Stimulated activated naive CD8-positive, alpha-beta T cell treated with anti-CD3 and anti-CD28 coated beads, Interleukin-15, Interleukin-2, amounts not matched to agents 100 ng/mL and 50 ng/mL, for 24 hours (primary cell): Measurements from ENCODE around the gene FRYL.

Experiments used
- H3K27ac Mint-ChIP-seq: one replicate; pipeline ENCODE4 v1.8.0; 2021; ENCODE audit warnings: mild to moderate bottlenecking, mixed read lengths
- H3K27me3 Mint-ChIP-seq: one replicate; pipeline ENCODE4 v1.8.0; 2021; ENCODE audit warnings: mixed read lengths
- H3K36me3 Mint-ChIP-seq: one replicate; pipeline ENCODE4 v1.8.0; 2021; ENCODE audit warnings: low read depth, mixed read lengths
- H3K4me1 Mint-ChIP-seq: one replicate; pipeline ENCODE4 v1.8.0; 2021; ENCODE audit warnings: low read depth, mixed read lengths
- H3K4me3 Mint-ChIP-seq: one replicate; pipeline ENCODE4 v1.8.0; 2021; ENCODE audit warnings: mild to moderate bottlenecking, mixed read lengths
- H3K9me3 Mint-ChIP-seq: one replicate; pipeline ENCODE4 v1.8.0; 2021; ENCODE audit warnings: mixed read lengths

FRYL gene

GRCh38 chr4:48575964-48576363, 204.1 kb downstream of the FRYL start:
- Mint-ChIP-seq H3K27ac (no peak overlapping the region), H3K9me3 (no peaks in the 10 kb centered on the region), H3K27me3 (no peaks in the 10 kb centered on the region), H3K4me1 (no peaks in the 10 kb centered on the region), H3K4me3 (no peak overlapping the region), H3K36me3 (peaks cover 41% of the 10 kb centered on the region)

GRCh38 chr4:48571471-48571870, 208.6 kb downstream of the FRYL start:
- no peaks in the 10 kb centered on the region for H3K27me3 Mint-ChIP-seq
- no peaks in the 10 kb centered on the region for H3K9me3 Mint-ChIP-seq
- H3K4me3 Mint-ChIP-seq: no peak overlapping the region
- H3K36me3 Mint-ChIP-seq: peaks cover 55% of the 10 kb centered on the region
- H3K27ac Mint-ChIP-seq: no peak overlapping the region
- no peaks in the 10 kb centered on the region for H3K4me1 Mint-ChIP-seq

GRCh38 chr4:48570646-48571220, 209.3 kb downstream of the FRYL start:
- Mint-ChIP-seq H3K4me1 (no peaks in the 10 kb centered on the region), H3K27me3 (no peaks in the 10 kb centered on the region), H3K9me3 (no peaks in the 10 kb centered on the region), H3K27ac (no peak overlapping the region), H3K36me3 (peaks cover 58% of the 10 kb centered on the region), H3K4me3 (no peak overlapping the region)

- H3K27me3 Mint-ChIP-seq: no peaks in the 10 kb centered on the region
- peaks cover 5% of the 10 kb centered on the region for H3K4me1 Mint-ChIP-seq
- H3K36me3 Mint-ChIP-seq: peaks cover 63% of the 10 kb centered on the region
- no peaks in the 10 kb centered on the region for H3K9me3 Mint-ChIP-seq
- no peak overlapping the region for H3K27ac Mint-ChIP-seq
- H3K4me3 Mint-ChIP-seq: no peak overlapping the region
These were observed 214.1 kb downstream of the FRYL start for GRCh38 chr4:48566034-48566384.

- no peak overlapping the region for H3K4me3 Mint-ChIP-seq
- peaks cover 64% of the 10 kb centered on the region for H3K36me3 Mint-ChIP-seq
- peaks cover 5% of the 10 kb centered on the region for H3K4me1 Mint-ChIP-seq
- no peaks in the 10 kb centered on the region for H3K27me3 Mint-ChIP-seq
- no peak overlapping the region for H3K27ac Mint-ChIP-seq
- no peaks in the 10 kb centered on the region for H3K9me3 Mint-ChIP-seq
These were observed 214.6 kb downstream of the FRYL start for GRCh38 chr4:48565362-48566033.

- H3K27ac Mint-ChIP-seq: peak overlapping the region; percentile 66
- H3K9me3 Mint-ChIP-seq: no peaks in the 10 kb centered on the region
- no peaks in the 10 kb centered on the region for H3K27me3 Mint-ChIP-seq
- H3K4me1 Mint-ChIP-seq: peaks cover 5% of the 10 kb centered on the region
- peaks cover 66% of the 10 kb centered on the region for H3K36me3 Mint-ChIP-seq
- no peak overlapping the region for H3K4me3 Mint-ChIP-seq
These were observed 215.9 kb downstream of the FRYL start for GRCh38 chr4:48564151-48564550.

- H3K27me3 Mint-ChIP-seq: no peaks in the 10 kb centered on the region
- peaks cover 10% of the 10 kb centered on the region for H3K9me3 Mint-ChIP-seq
- H3K4me1 Mint-ChIP-seq: peaks cover 4% of the 10 kb centered on the region
- H3K4me3 Mint-ChIP-seq: no peak overlapping the region
- H3K36me3 Mint-ChIP-seq: peaks cover 77% of the 10 kb centered on the region
- H3K27ac Mint-ChIP-seq: no peak overlapping the region
These were observed 221.3 kb downstream of the FRYL start for GRCh38 chr4:48558819-48559218.

GRCh38 chr4:48558026-48558425, 222.1 kb downstream of the FRYL start:
- Mint-ChIP-seq H3K27ac (no peak overlapping the region), H3K27me3 (no peaks in the 10 kb centered on the region), H3K4me1 (peaks cover 4% of the 10 kb centered on the region), H3K9me3 (peaks cover 10% of the 10 kb centered on the region), H3K4me3 (no peak overlapping the region), H3K36me3 (peaks cover 78% of the 10 kb centered on the region)

GRCh38 chr4:48557478-48557877, 222.6 kb downstream of the FRYL start:
- Mint-ChIP-seq H3K9me3 (peaks cover 10% of the 10 kb centered on the region), H3K27ac (no peak overlapping the region), H3K4me3 (no peak overlapping the region), H3K4me1 (peaks cover 4% of the 10 kb centered on the region), H3K27me3 (no peaks in the 10 kb centered on the region), H3K36me3 (peaks cover 77% of the 10 kb centered on the region)

- H3K27ac Mint-ChIP-seq: no peak overlapping the region
- H3K4me3 Mint-ChIP-seq: no peak overlapping the region
These were observed 223.8 kb downstream of the FRYL start for GRCh38 chr4:48556268-48556667.

GRCh38 chr4:48554606-48555005, 225.5 kb downstream of the FRYL start:
- Mint-ChIP-seq H3K27me3 (no peaks in the 10 kb centered on the region), H3K36me3 (peaks cover 74% of the 10 kb centered on the region), H3K27ac (no peak overlapping the region), H3K4me3 (no peak overlapping the region), H3K9me3 (peaks cover 10% of the 10 kb centered on the region), H3K4me1 (peaks cover 4% of the 10 kb centered on the region)

More at GRCh38 chr4:48556268-48556667, 223.8 kb downstream of the FRYL start:
- H3K27me3 Mint-ChIP-seq: no peaks in the 10 kb centered on the region
- H3K4me1 Mint-ChIP-seq: peaks cover 4% of the 10 kb centered on the region
- H3K36me3 Mint-ChIP-seq: peaks cover 74% of the 10 kb centered on the region
- peaks cover 10% of the 10 kb centered on the region for H3K9me3 Mint-ChIP-seq

GRCh38 chr4:48553720-48554119, 226.4 kb downstream of the FRYL start:
- H3K4me3 Mint-ChIP-seq: no peak overlapping the region
- no peaks in the 10 kb centered on the region for H3K27me3 Mint-ChIP-seq
- H3K36me3 Mint-ChIP-seq: peaks cover 76% of the 10 kb centered on the region
- peaks cover 8% of the 10 kb centered on the region for H3K9me3 Mint-ChIP-seq
- H3K4me1 Mint-ChIP-seq: peaks cover 4% of the 10 kb centered on the region
- H3K27ac Mint-ChIP-seq: no peak overlapping the region

- peaks cover 4% of the 10 kb centered on the region for H3K4me1 Mint-ChIP-seq
- H3K27ac Mint-ChIP-seq: no peak overlapping the region
- H3K4me3 Mint-ChIP-seq: no peak overlapping the region
- no peaks in the 10 kb centered on the region for H3K9me3 Mint-ChIP-seq
- H3K27me3 Mint-ChIP-seq: no peaks in the 10 kb centered on the region
- H3K36me3 Mint-ChIP-seq: peaks cover 71% of the 10 kb centered on the region
These were observed 233.7 kb downstream of the FRYL start for GRCh38 chr4:48546336-48546735.

- no peak overlapping the region for H3K4me3 Mint-ChIP-seq
- no peaks in the 10 kb centered on the region for H3K27me3 Mint-ChIP-seq
- no peak overlapping the region for H3K27ac Mint-ChIP-seq
- no peaks in the 10 kb centered on the region for H3K9me3 Mint-ChIP-seq
- H3K4me1 Mint-ChIP-seq: peaks cover 4% of the 10 kb centered on the region
- H3K36me3 Mint-ChIP-seq: peaks cover 66% of the 10 kb centered on the region
These were observed 236.3 kb downstream of the FRYL start for GRCh38 chr4:48543796-48544195.

GRCh38 chr4:48542888-48543287, 237.2 kb downstream of the FRYL start:
- Mint-ChIP-seq H3K4me1 (no peaks in the 10 kb centered on the region), H3K27me3 (no peaks in the 10 kb centered on the region), H3K36me3 (peaks cover 59% of the 10 kb centered on the region), H3K4me3 (no peak overlapping the region), H3K27ac (no peak overlapping the region), H3K9me3 (no peaks in the 10 kb centered on the region)

GRCh38 chr4:48539597-48539996, 240.5 kb downstream of the FRYL start:
- H3K4me3 Mint-ChIP-seq: no peak overlapping the region
- H3K36me3 Mint-ChIP-seq: peaks cover 53% of the 10 kb centered on the region

More at GRCh38 chr4:48539597-48539996, 240.5 kb downstream of the FRYL start:
- H3K27me3 Mint-ChIP-seq: no peaks in the 10 kb centered on the region
- no peak overlapping the region for H3K27ac Mint-ChIP-seq
- no peaks in the 10 kb centered on the region for H3K4me1 Mint-ChIP-seq
- no peaks in the 10 kb centered on the region for H3K9me3 Mint-ChIP-seq
